Neural cell (in vitro differentiated cells): ENCODE data around the gene FAM78B.

Source experiments
- CTCF ChIP-seq: fragments of 450-650 bp; IDR thresholded peaks from 2 replicates; pipeline ENCODE4 v1.5.1; 2014; ENCODE audit warnings: antibody characterized with exemption, mild to moderate bottlenecking, moderate library complexity; ENCODE audit not compliant: poor library complexity, severe bottlenecking
- EP300 ChIP-seq: fragments of 450-650 bp; conservative IDR thresholded peaks from 2 replicates; pipeline ENCODE4 v1.6.1; 2014; ENCODE audit warnings: antibody characterized with exemption, mild to moderate bottlenecking, moderate library complexity; ENCODE audit not compliant: poor library complexity, severe bottlenecking
- EZH2 ChIP-seq: fragments of 200-600, 300-800 bp; shearing (Covaris generic), sonication (generic); IDR thresholded peaks from 2 replicates; pipeline ENCODE4 v1.6.1; 2014; ENCODE audit warnings: antibody characterized with exemption, low read length, borderline replicate concordance, mild to moderate bottlenecking; ENCODE audit not compliant: insufficient read depth, poor library complexity, severe bottlenecking
- MXI1 ChIP-seq: fragments of 450-650 bp; conservative IDR thresholded peaks from 2 replicates; pipeline ENCODE4 v1.6.1; 2014; ENCODE audit warnings: antibody characterized with exemption, mild to moderate bottlenecking; ENCODE audit not compliant: poor library complexity, severe bottlenecking
- RAD21 ChIP-seq: fragments of 450-650 bp; conservative IDR thresholded peaks from 2 replicates; pipeline ENCODE4 v1.6.1; 2014; ENCODE audit warnings: antibody characterized with exemption, mild to moderate bottlenecking, moderate library complexity

- TF ChIP-seq CTCF (no peak), EZH2 (no peak), EP300 (no peak), RAD21 (no peak), MXI1 (peak; percentile 72)
Observed at GRCh38 chr1:166165661-166166328, 1.0 kb downstream of the FAM78B start.
